IMR-90 (cell line): ENCODE measurements around the gene LCMT2. TPM values are rescaled to one million over a fixed set of nuclear protein-coding genes. Genes with fewer than 3 reads are reported as not detected.

Source experiments
- ATAC-seq: fragments of 200-7000 bp; cut with Tn5 transposase; 2 replicates; pipeline ENCODE4 v1.9.1; 2020; ENCODE audit warnings: low read depth, mild to moderate bottlenecking, moderate library complexity
- BruUV-seq: library from RNA; stranded (reverse); fragments of 400-500 nt; replicated peaks from 2 replicates; lab custom pipeline; 2021; lab: Mats Ljungman, UMichigan
- CTCF ChIA-PET: fragments of 300-600 bp; formaldehyde crosslinking; extraction: SDS; loops from one replicate; lab custom pipeline; 2021; ENCODE audit warnings: antibody characterized with exemption; lab: Yijun Ruan, JAX
- POLR2A ChIA-PET: fragments of 300-600 bp; sonication (Branson Sonifier 250); formaldehyde crosslinking; loops from one replicate; lab custom pipeline; 2022; ENCODE audit warnings: antibody characterized with exemption; ENCODE audit not compliant: unreplicated experiment; lab: Charles Lee
- DNase-seq: peaks from one replicate; pipeline ENCODE4 v3.0.0; 2013
- H2AFZ ChIP-seq: replicated peaks from 2 replicates; pipeline ENCODE3; 2013; ENCODE audit warnings: low read length, mild to moderate bottlenecking; ENCODE audit not compliant: poor library complexity
- H2AK5ac ChIP-seq: 2 replicates; pipeline ENCODE4 v1.6.1; 2013; ENCODE audit warnings: low read depth, low read length, inconsistent platforms
- H2AK9ac ChIP-seq: replicated peaks from 2 replicates; pipeline ENCODE3; 2013; ENCODE audit warnings: mild to moderate bottlenecking, low read depth, low read length, moderate library complexity; ENCODE audit not compliant: poor library complexity
- H2BK120ac ChIP-seq: 2 replicates; pipeline ENCODE4 v1.6.1; 2013; ENCODE audit warnings: low read depth, low read length, inconsistent platforms
- H2BK15ac ChIP-seq: 3 replicates; pipeline ENCODE4 v1.6.1; 2013; ENCODE audit warnings: low read depth, low read length, inconsistent platforms
- H2BK20ac ChIP-seq: 2 replicates; pipeline ENCODE4 v1.6.1; 2013; ENCODE audit warnings: low read depth, mild to moderate bottlenecking, inconsistent platforms, low read length, moderate library complexity
- H2BK5ac ChIP-seq: 2 replicates; pipeline ENCODE4 v1.6.1; 2013; ENCODE audit warnings: mild to moderate bottlenecking, low read depth, low read length, inconsistent platforms; ENCODE audit not compliant: poor library complexity, severe bottlenecking
- H3K14ac ChIP-seq: replicated peaks from 2 replicates; pipeline ENCODE4 v1.6.1; 2013; ENCODE audit warnings: low read depth, low read length, inconsistent platforms
- H3K18ac ChIP-seq: 2 replicates; pipeline ENCODE4 v1.6.1; 2013; ENCODE audit warnings: low read depth, low read length, control low read depth
- H3K23ac ChIP-seq: 2 replicates; pipeline ENCODE4 v1.6.1; 2013; ENCODE audit warnings: low read depth, low read length, inconsistent platforms
- H3K27ac ChIP-seq: 2 replicates; pipeline ENCODE4 v1.5.1; 2013; ENCODE audit warnings: mild to moderate bottlenecking, control low read depth, low read length; ENCODE audit not compliant: insufficient read depth
- H3K27me3 ChIP-seq: 2 replicates; pipeline ENCODE4 v1.6.1; 2013; ENCODE audit warnings: low read length; ENCODE audit not compliant: control insufficient read depth, insufficient read depth
- H3K36me3 ChIP-seq: 2 replicates; pipeline ENCODE4 v1.6.1; 2013; ENCODE audit warnings: low read length, mixed read lengths; ENCODE audit not compliant: control insufficient read depth, insufficient read depth
- H3K4ac ChIP-seq: 2 replicates; pipeline ENCODE4 v1.6.1; 2013; ENCODE audit warnings: low read depth, low read length, inconsistent platforms
- H3K4me1 ChIP-seq: 2 replicates; pipeline ENCODE4 v1.6.1; 2013; ENCODE audit warnings: low read length, mixed read lengths; ENCODE audit not compliant: control insufficient read depth, insufficient read depth
- H3K4me2 ChIP-seq: 2 replicates; pipeline ENCODE4 v1.6.1; 2013; ENCODE audit warnings: low read depth, mild to moderate bottlenecking, control low read depth, low read length, moderate library complexity
- H3K4me3 ChIP-seq: 2 replicates; pipeline ENCODE4 v1.5.1; 2013; ENCODE audit warnings: low read depth, mild to moderate bottlenecking, control low read depth, low read length, moderate library complexity; ENCODE audit not compliant: insufficient read depth
- H3K56ac ChIP-seq: 2 replicates; pipeline ENCODE4 v1.6.1; 2013; ENCODE audit warnings: low read length, inconsistent platforms; ENCODE audit not compliant: insufficient read depth; ENCODE audit errors: extremely low read depth
- H3K79me1 ChIP-seq, 2 experiments: 2 replicates each; pipeline ENCODE4 v1.6.1; 2013; ENCODE audit warnings: low read length in 2 of 2, inconsistent platforms in 1 of 2, low read depth in 1 of 2
- H3K9ac ChIP-seq: 2 replicates; pipeline ENCODE4 v1.6.1; 2013; ENCODE audit warnings: low read depth, low read length, control low read depth
- H3K9me1 ChIP-seq: 2 replicates; pipeline ENCODE4 v1.6.1; 2013; ENCODE audit warnings: low read length, inconsistent platforms; ENCODE audit not compliant: insufficient read depth
- H3K9me3 ChIP-seq: 2 replicates; pipeline ENCODE4 v1.6.1; 2013; ENCODE audit warnings: low read length; ENCODE audit not compliant: control insufficient read depth, insufficient read depth
- H4K20me1 ChIP-seq: 2 replicates; pipeline ENCODE4 v1.6.1; 2013; ENCODE audit warnings: low read length, inconsistent platforms; ENCODE audit not compliant: insufficient read depth
- H4K5ac ChIP-seq: 2 replicates; pipeline ENCODE4 v1.6.1; 2013; ENCODE audit warnings: mild to moderate bottlenecking, low read depth, low read length, control low read depth
- H4K8ac ChIP-seq, 2 experiments: 2 replicates each; pipeline ENCODE4 v1.6.1; 2013; ENCODE audit warnings: low read depth in 2 of 2, low read length in 2 of 2, control low read depth in 1 of 2, inconsistent platforms in 1 of 2
- H4K91ac ChIP-seq: 2 replicates; pipeline ENCODE4 v1.6.1; 2013; ENCODE audit warnings: low read depth, low read length, inconsistent platforms; ENCODE audit not compliant: insufficient read depth
- BHLHE40 ChIP-seq: fragments of 150-350 bp; IDR thresholded peaks from 2 replicates; pipeline ENCODE4 v1.6.1; 2016; ENCODE audit warnings: mild to moderate bottlenecking, low read depth, low read length
- CEBPB ChIP-seq: IDR thresholded peaks from 2 replicates; pipeline ENCODE4 v1.6.1; 2012; ENCODE audit warnings: low read depth, low read length, improper control_type of control experiment
- CHD1 ChIP-seq: IDR thresholded peaks from 2 replicates; pipeline ENCODE4 v1.6.1; 2012; ENCODE audit warnings: low read depth, low read length, improper control_type of control experiment
- ELK1 ChIP-seq: fragments of 150-350 bp; IDR thresholded peaks from 2 replicates; pipeline ENCODE4 v1.6.1; 2016; ENCODE audit warnings: low read depth, mild to moderate bottlenecking, low read length, moderate library complexity, borderline replicate concordance
- FOS ChIP-seq: fragments of 150-350 bp; IDR thresholded peaks from 2 replicates; pipeline ENCODE4 v1.6.1; 2016; ENCODE audit warnings: low read depth, low read length
- MAFK ChIP-seq: IDR thresholded peaks from 2 replicates; pipeline ENCODE4 v1.6.1; 2012; ENCODE audit warnings: low read depth, low read length, improper control_type of control experiment
- NFE2L2 ChIP-seq: fragments of 150-350 bp; IDR thresholded peaks from 2 replicates; pipeline ENCODE4 v1.6.1; 2016; ENCODE audit warnings: low read depth, mild to moderate bottlenecking, low read length
- RAD21 ChIP-seq: IDR thresholded peaks from 2 replicates; pipeline ENCODE4 v1.6.1; 2012; ENCODE audit warnings: low read length, improper control_type of control experiment
- RCOR1 ChIP-seq: IDR thresholded peaks from 2 replicates; pipeline ENCODE4 v1.6.1; 2012; ENCODE audit warnings: mild to moderate bottlenecking, low read length, improper control_type of control experiment; ENCODE audit not compliant: insufficient replicate concordance
- RFX5 ChIP-seq: IDR thresholded peaks from 2 replicates; pipeline ENCODE4 v1.8.0; 2012; ENCODE audit warnings: low read depth, mild to moderate bottlenecking, low read length, moderate library complexity
- SMC3 ChIP-seq: fragments of 150-350 bp; IDR thresholded peaks from 2 replicates; pipeline ENCODE4 v1.6.1; 2016; ENCODE audit warnings: low read depth, mild to moderate bottlenecking, antibody characterized with exemption, low read length, moderate library complexity
- USF2 ChIP-seq: fragments of 150-350 bp; IDR thresholded peaks from 2 replicates; pipeline ENCODE4 v1.6.1; 2017; ENCODE audit warnings: mild to moderate bottlenecking, antibody characterized with exemption, low read length, low read depth
- WGBS, 2 experiments: methylation state at CpG; one replicate each; pipeline versions ENCODE4 v1.1.5 to v1.1.7; 2013; ENCODE audit warnings: missing lambda C conversion rate in 2 of 2; ENCODE audit not compliant: insufficient read length in 1 of 2; ENCODE audit errors: extremely low coverage in 2 of 2; 5-methylcytosine and 5-hydroxymethylcytosine counted together
- dilution Hi-C: fragments of 300-500 bp; cut with HindIII; formaldehyde crosslinking; loops from one replicate; pipeline ENCODE4 v1.14.3; 2018; ENCODE audit warnings: low sequenced_read_pairs; ENCODE audit not compliant: unreplicated experiment
- in situ Hi-C: fragments of 300-500 bp; cut with MboI; formaldehyde crosslinking; loops from 3 replicates; pipeline ENCODE4 v1.14.3; 2019; ENCODE audit warnings: low sequenced_read_pairs, inconsistent platforms, mixed read lengths
- intact Hi-C: fragments of 100-400 bp; cut with micrococcal nuclease; formaldehyde crosslinking; loops from 2 replicates; pipeline ENCODE4 v1.10.0; 2022
- polyA plus RNA-seq, 3 experiments: library from polyadenylated mRNA; depleted of rRNA; stranded (reverse); fragments of >200 nt; gene quantifications; 2 replicates each; pipeline ENCODE4 v1.2.3, GENCODE V29; 2012; ENCODE audit warnings: low replicate concordance in 1 of 3
- total RNA-seq: library from RNA; depleted of rRNA; stranded (reverse); fragments of >200 nt; gene quantifications from 2 replicates; pipeline ENCODE4 v1.2.3, GENCODE V29; 2012

LCMT2 gene
- total and polyA plus RNA-seq, 2 of the 4 experiments (the other 2 are of a cell fraction): 5.8 to 12.2 TPM

- no peak overlapping the region for H3K23ac ChIP-seq
- no peak overlapping the region for H3K4me2 ChIP-seq
- no peaks in the 10 kb centered on the region for H4K20me1 ChIP-seq
- no peak overlapping the region for H2AK5ac ChIP-seq
- no peak overlapping the region for H3K27ac ChIP-seq
- H3K4me1 ChIP-seq: no peaks in the 10 kb centered on the region
- no peak overlapping the region for H4K8ac ChIP-seq
- H2BK120ac ChIP-seq: no peak overlapping the region
- H3K4me3 ChIP-seq: no peak overlapping the region
- H3K56ac ChIP-seq: no peak overlapping the region
- no peaks in the 10 kb centered on the region for H3K79me1 ChIP-seq
- no peak overlapping the region for H3K18ac ChIP-seq
- H3K9ac ChIP-seq: no peak overlapping the region
- H3K14ac ChIP-seq: no peak overlapping the region
- H3K4ac ChIP-seq: no peak overlapping the region
- no peak overlapping the region for H4K5ac ChIP-seq
- CTCF ChIA-PET: interaction anchor here (0.5 kb wide), 1 partner anchor 86 kb away, joined by 5 read pairs; no protein-coding TSS in a partner anchor
- intact Hi-C loops: no loop called here
- H4K91ac ChIP-seq: no peak overlapping the region
- no peaks in the 10 kb centered on the region for H3K9me1 ChIP-seq
- in situ Hi-C loops: no loop called here
- DNase-seq (no peak), ATAC-seq (no peak)
- 69% methylated on average over 5 of the region's 7 CpGs; no CpG with 5 or more reads in 1 of the 2 experiments for WGBS, 2 experiments
- no peaks in the 10 kb centered on the region for H3K36me3 ChIP-seq
- H2BK20ac ChIP-seq: no peak overlapping the region
- POLR2A ChIA-PET: no interaction called here
- H2BK5ac ChIP-seq: no peak overlapping the region
- H2BK15ac ChIP-seq: no peak overlapping the region
- H3K9me3 ChIP-seq: no peaks in the 10 kb centered on the region
- peaks cover 68% of the 10 kb centered on the region for H3K27me3 ChIP-seq
- TF ChIP-seq MAFK (no peak), ELK1 (no peak), NFE2L2 (no peak), RCOR1 (no peak), USF2 (no peak), FOS (no peak), BHLHE40 (no peak), CEBPB (no peak), SMC3 (no peak), CHD1 (no peak), RFX5 (no peak), RAD21 (no peak)
- dilution Hi-C loops: no loop called here
- BruUV-seq: no TSS peak
- no peak overlapping the region for H2AFZ ChIP-seq
- H2AK9ac ChIP-seq: no peak overlapping the region
Observed at GRCh38 chr15:43279496-43279895, 50.9 kb downstream of the LCMT2 start.
